ENCODE measurements around the gene KCTD4. TPM values are rescaled to one million over a fixed set of nuclear protein-coding genes. Genes with fewer than 3 reads are reported as not detected.
A peak's percentile ranks its signal among the peaks of the same experiment; 100 is the strongest.

KCTD4 gene
- total RNA-seq, 1 donor from 2014 or later: not detected

DNA sequence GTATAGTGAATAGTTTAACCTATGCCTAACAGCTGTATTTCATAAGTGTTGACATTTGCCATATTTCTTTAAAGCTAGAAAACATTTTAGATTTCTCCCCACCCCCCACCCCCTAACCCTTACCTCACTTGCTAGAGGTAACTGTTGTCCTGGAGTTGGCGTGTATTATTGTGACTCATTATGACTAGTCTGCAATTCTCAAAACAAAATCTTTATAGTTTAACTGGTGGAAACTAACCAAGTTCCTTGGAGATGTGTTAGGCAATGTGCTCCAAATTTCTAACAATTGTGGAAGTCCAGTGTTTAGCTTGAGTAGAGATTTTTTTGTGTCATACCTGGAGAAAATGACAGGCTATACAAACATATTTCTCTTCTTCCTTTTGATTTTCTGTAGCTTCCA, 38.0 kb downstream of the KCTD4 start:
- TF ChIP-seq, protein P1, sequence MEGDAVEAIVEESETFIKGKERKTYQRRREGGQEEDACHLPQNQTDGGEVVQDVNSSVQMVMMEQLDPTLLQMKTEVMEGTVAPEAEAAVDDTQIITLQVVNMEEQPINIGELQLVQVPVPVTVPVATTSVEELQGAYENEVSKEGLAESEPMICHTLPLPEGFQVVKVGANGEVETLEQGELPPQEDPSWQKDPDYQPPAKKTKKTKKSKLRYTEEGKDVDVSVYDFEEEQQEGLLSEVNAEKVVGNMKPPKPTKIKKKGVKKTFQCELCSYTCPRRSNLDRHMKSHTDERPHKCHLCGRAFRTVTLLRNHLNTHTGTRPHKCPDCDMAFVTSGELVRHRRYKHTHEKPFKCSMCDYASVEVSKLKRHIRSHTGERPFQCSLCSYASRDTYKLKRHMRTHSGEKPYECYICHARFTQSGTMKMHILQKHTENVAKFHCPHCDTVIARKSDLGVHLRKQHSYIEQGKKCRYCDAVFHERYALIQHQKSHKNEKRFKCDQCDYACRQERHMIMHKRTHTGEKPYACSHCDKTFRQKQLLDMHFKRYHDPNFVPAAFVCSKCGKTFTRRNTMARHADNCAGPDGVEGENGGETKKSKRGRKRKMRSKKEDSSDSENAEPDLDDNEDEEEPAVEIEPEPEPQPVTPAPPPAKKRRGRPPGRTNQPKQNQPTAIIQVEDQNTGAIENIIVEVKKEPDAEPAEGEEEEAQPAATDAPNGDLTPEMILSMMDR (conservative IDR thresholded peaks at IDR 0.05): no peak
- Mint-ChIP-seq H3K36me3 (peaks cover 30% of the 10 kb centered on the region), H3K4me3 (no peak overlapping the region), H3K9me3 (no peaks in the 10 kb centered on the region), H3K27me3 (no peaks in the 10 kb centered on the region), H3K27ac (no peak overlapping the region), H3K4me1 (ENCODE audit: unreplicated experiment) (no peaks in the 10 kb centered on the region)
- DNase-seq (ENCODE audit: extremely low spot score, unreplicated experiment): no peak

DNA sequence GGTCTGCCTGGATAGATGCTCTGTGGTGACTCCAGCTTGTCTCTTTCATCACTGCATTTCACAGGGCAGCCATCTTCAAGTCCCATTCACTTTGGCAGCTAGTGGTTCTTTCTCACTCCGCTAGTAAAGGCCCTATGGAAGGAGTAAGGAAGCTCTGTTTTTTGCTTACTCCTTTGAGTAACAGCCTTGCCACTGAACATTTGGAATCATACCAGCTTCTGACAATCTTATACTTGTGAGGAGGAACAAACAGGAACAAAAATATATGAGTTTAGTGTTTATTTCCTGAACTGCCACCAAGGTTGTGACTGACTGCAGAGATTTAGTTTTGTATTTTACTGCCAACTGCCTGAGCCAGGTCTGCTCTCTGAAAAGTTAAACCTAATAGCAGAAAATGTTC, 38.7 kb downstream of the KCTD4 start:
- no peak overlapping the region for H3K27ac Mint-ChIP-seq
- H3K4me1 Mint-ChIP-seq (ENCODE audit: unreplicated experiment): peaks cover under 1% of the 10 kb centered on the region
- H3K4me3 Mint-ChIP-seq: no peak overlapping the region
- H3K9me3 Mint-ChIP-seq: no peaks in the 10 kb centered on the region
- no peaks in the 10 kb centered on the region for H3K27me3 Mint-ChIP-seq
- TF ChIP-seq, protein P1 (conservative IDR thresholded peaks at IDR 0.05): no peak
- peaks cover 31% of the 10 kb centered on the region for H3K36me3 Mint-ChIP-seq
- DNase-seq (ENCODE audit: extremely low spot score, unreplicated experiment): no peak

DNA sequence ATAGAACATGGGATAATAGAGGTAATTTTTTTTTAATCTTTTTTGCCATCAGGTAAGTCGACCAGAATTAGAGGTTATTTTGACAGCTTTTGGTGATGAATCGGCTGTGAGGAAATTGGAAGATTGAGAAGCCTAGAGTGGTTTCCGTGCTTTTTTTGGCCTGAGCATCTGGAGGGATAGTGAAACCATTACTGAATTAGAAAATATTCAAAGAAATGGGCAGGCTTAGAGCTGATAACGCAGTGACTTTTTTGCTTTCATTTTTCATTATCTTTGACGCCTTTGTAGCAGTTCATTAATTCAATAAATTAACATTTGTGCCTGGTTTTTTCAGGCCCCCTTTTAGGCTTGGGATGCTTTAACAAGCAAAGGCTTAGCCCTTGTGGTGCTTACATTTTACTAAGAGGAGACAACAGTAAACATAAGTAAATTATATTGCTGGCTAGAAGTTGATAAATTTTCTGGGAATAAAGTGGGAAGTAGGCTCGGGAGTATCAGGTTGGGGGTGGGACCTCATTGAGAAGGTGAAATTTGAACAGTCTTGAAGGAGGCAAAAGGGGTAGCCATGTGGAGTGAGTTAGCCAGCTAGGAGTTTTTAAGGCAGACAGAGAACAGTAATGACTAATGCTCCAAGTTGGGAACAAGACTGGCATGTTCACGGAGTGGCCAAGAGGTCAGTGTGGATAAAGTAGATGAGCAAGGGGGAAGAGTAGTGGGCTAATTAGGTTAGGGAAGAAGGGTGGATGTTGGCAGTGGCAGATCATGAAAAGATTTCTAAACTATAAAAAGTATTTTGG, 44.1 kb downstream of the KCTD4 start:
- no peaks in the 10 kb centered on the region for H3K27me3 Mint-ChIP-seq
- DNase-seq (ENCODE audit: extremely low spot score, unreplicated experiment): no peak
- H3K9me3 Mint-ChIP-seq: peaks cover 5% of the 10 kb centered on the region
- TF ChIP-seq, protein P1 (conservative IDR thresholded peaks at IDR 0.05): no peak
- H3K27ac Mint-ChIP-seq: no peak overlapping the region
- H3K36me3 Mint-ChIP-seq: peaks cover 53% of the 10 kb centered on the region
- peaks cover 8% of the 10 kb centered on the region for H3K4me1 Mint-ChIP-seq (ENCODE audit: unreplicated experiment)
- no peak overlapping the region for H3K4me3 Mint-ChIP-seq

DNA sequence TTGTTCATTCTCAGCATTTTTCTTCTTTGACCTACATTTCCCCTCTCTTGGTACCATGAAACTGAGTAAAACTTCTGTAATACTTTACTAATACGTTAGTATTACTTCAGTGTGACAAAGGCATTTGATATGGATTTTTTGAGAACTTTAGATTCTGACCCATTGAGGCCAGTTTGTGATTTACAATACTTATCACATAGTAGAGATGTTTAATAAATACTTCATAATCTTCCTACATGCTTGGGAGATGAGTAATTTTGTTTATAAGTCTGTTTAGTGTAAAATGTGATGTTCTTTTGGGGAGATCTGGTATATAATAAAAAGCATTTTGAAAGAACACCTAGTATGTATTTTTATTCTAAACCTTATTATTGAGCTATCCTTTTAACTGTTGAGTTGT, 50.9 kb downstream of the KCTD4 start:
- H3K9me3 Mint-ChIP-seq: no peaks in the 10 kb centered on the region
- peaks cover 14% of the 10 kb centered on the region for H3K4me1 Mint-ChIP-seq (ENCODE audit: unreplicated experiment)

DNA sequence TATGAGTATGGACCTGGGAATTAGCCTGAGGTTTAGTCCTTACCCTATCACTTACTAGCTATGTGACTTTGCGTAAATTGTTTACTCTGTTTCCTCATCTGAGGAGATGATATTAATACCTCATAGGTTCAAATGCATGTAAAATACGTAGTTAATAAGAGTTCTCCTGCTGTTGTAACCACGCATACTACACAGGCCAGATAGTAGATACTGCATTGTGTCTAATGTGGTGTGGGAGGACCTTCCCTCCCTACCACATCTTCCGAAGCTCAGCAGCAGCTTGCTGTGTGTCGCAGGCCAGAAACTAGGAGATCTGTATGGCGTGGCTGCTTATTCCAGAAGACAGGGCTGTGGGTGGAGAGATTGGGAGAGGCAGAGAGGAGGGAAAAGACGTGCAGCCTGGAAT, 57.5 kb downstream of the KCTD4 start:
- H3K27me3 Mint-ChIP-seq: no peaks in the 10 kb centered on the region
- H3K4me3 Mint-ChIP-seq: peak overlapping the region; percentile 50
- no peaks in the 10 kb centered on the region for H3K9me3 Mint-ChIP-seq
- no peak for DNase-seq (ENCODE audit: extremely low spot score, unreplicated experiment)
- H3K27ac Mint-ChIP-seq: peak overlapping the region; percentile 64
- peaks cover 19% of the 10 kb centered on the region for H3K36me3 Mint-ChIP-seq
- TF ChIP-seq, protein P1 (conservative IDR thresholded peaks at IDR 0.05): no peak
- H3K4me1 Mint-ChIP-seq (ENCODE audit: unreplicated experiment): peaks cover 33% of the 10 kb centered on the region

More for the DNA sequence above, 50.9 kb downstream of the KCTD4 start:
- H3K36me3 Mint-ChIP-seq: peaks cover 24% of the 10 kb centered on the region
- no peak for DNase-seq (ENCODE audit: extremely low spot score, unreplicated experiment)
- no peak overlapping the region for H3K27ac Mint-ChIP-seq
- H3K27me3 Mint-ChIP-seq: no peaks in the 10 kb centered on the region
- TF ChIP-seq, protein P1 (conservative IDR thresholded peaks at IDR 0.05): no peak
- no peak overlapping the region for H3K4me3 Mint-ChIP-seq

Other genes starting within 250 kb of the KCTD4 start
- 6.9 and 8.7 TPM in 2 replicates for gene NUFIP1, start 211.6 kb downstream of the KCTD4 start, total RNA-seq (ENCODE audit: low replicate concordance)
- gene GPALPP1, start 211.5 kb downstream of the KCTD4 start, total RNA-seq (ENCODE audit: low replicate concordance): 18.9 and 29.3 TPM in 2 replicates
- gene GTF2F2, start 80.5 kb downstream of the KCTD4 start, total RNA-seq (ENCODE audit: low replicate concordance): 17.5 and 21.8 TPM in 2 replicates
- 3,472 and 4,120 TPM in 2 replicates for gene TPT1, start 140.1 kb upstream of the KCTD4 start, total RNA-seq (ENCODE audit: low replicate concordance)
- 5.5 and 7.6 TPM in 2 replicates for gene SLC25A30, start 217.3 kb upstream of the KCTD4 start, total RNA-seq (ENCODE audit: low replicate concordance)